Suprapubic skin (tissue), 3 donors: ENCODE measurements around the gene ACAA2.

Source experiments
- EP300 ChIP-seq: sonication (generic); formaldehyde crosslinking; IDR thresholded peaks from one replicate; pipeline ENCODE4 v1.6.1; 2017; ENCODE audit warnings: antibody characterized with exemption
- TF ChIP-seq, protein P1 (sequence below), 2 donors: fragments of 200-600 bp in 1 of 2; fragments of 450-650 bp in 1 of 2; sonication (generic) in 1 of 2; IDR thresholded peaks; one replicate each; pipeline ENCODE4 v1.5.1; 2016 to 2019; ENCODE audit warnings: antibody characterized with exemption in 2 of 2, mild to moderate bottlenecking in 1 of 2, moderate library complexity in 1 of 2

DNA sequence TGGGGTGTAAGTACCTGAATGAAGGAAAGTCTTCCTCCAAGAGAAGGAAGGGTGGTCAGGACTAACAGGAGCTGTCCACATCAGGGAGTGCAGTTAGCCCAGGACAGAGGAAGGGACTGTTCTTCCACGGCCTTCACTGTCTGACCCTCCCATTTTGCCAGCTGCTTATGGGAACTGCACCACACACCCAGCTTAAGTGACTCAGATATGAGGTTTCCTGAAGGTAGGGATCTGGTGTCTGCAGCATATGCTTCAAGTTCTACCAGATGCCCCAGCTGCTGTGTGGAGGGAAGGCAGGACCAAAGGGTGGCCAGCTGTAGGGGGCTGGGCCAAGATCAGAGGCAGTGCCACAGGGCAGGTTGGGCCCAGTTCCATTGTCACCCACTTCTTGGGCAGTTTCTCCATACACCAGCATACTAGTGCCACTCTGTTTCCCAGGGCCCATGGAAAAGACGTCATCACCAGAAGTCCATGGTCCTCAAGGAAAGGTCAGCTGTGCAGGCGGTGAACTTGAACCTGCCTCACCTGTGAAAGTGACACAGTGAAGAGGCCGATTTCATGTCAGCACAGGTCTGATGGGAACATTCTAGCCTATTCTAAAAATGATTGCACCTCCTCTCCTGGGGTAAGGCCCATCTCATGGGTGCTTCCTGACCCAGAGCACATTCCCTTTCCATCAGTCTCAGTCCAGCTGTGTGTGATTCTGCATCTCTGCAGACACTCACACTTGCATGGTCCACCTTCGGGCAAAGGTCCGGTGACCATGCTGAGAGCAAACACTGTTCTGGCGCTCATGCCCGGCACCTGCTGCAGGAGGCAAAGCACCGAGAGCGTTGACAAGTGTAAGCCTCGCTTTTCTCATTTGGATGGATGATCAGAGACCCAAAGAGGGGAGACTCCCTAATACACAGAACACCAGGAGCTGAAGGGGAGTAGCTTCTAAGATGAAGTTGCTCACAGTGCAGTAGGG is 68.0 kb downstream of the ACAA2 start:
- TF ChIP-seq, protein P1, sequence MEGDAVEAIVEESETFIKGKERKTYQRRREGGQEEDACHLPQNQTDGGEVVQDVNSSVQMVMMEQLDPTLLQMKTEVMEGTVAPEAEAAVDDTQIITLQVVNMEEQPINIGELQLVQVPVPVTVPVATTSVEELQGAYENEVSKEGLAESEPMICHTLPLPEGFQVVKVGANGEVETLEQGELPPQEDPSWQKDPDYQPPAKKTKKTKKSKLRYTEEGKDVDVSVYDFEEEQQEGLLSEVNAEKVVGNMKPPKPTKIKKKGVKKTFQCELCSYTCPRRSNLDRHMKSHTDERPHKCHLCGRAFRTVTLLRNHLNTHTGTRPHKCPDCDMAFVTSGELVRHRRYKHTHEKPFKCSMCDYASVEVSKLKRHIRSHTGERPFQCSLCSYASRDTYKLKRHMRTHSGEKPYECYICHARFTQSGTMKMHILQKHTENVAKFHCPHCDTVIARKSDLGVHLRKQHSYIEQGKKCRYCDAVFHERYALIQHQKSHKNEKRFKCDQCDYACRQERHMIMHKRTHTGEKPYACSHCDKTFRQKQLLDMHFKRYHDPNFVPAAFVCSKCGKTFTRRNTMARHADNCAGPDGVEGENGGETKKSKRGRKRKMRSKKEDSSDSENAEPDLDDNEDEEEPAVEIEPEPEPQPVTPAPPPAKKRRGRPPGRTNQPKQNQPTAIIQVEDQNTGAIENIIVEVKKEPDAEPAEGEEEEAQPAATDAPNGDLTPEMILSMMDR (IDR thresholded peaks at IDR 0.05): no peak
- TF ChIP-seq EP300: no peak
